HL-60 (cell line): Measurements from ENCODE around the gene POLA2.

Experiments used
- DNase-seq, 2 experiments: peaks; one replicate each; pipeline ENCODE4 v3.0.0-alpha.2; 2010 to 2020; ENCODE audit warnings: low read depth in 1 of 2, low spot score in 1 of 2
- H3K27ac ChIP-seq: fragments of 250-450 bp; sonication (Bioruptor Pico); replicated peaks from 2 replicates; pipeline ENCODE4 v1.5.1; 2020; ENCODE audit warnings: mild to moderate bottlenecking, moderate library complexity
- H3K27me3 ChIP-seq: fragments of 250-450 bp; sonication (Bioruptor Pico); 2 replicates; pipeline ENCODE4 v1.5.1; 2021; ENCODE audit warnings: mild to moderate bottlenecking, moderate library complexity; ENCODE audit not compliant: insufficient read depth, poor library complexity, severe bottlenecking
- H3K4me3 ChIP-seq: replicated peaks from 2 replicates; pipeline ENCODE4 v1.5.1; 2011; ENCODE audit warnings: mild to moderate bottlenecking, control low read depth, low read length; ENCODE audit not compliant: insufficient read depth
- GABPA ChIP-seq: IDR thresholded peaks from 2 replicates; pipeline ENCODE4 v1.6.1; 2012; ENCODE audit warnings: low read depth
- POLR2AphosphoS5 ChIP-seq: IDR thresholded peaks from 2 replicates; pipeline ENCODE4 v1.6.1; 2012; ENCODE audit warnings: low read depth
- SPI1 ChIP-seq: IDR thresholded peaks from 2 replicates; pipeline ENCODE4 v1.6.1; 2012; ENCODE audit warnings: low read depth, mild to moderate bottlenecking, borderline replicate concordance
- long read RNA-seq: library from polyadenylated mRNA; unstranded; transcript quantifications from one replicate; pipeline ENCODE4 v2.0.0, GENCODE V29; 2020
- TF ChIP-seq, protein P1 (sequence below): IDR thresholded peaks from 2 replicates; pipeline ENCODE4 v1.6.1; 2012; ENCODE audit warnings: low read depth; ENCODE audit not compliant: insufficient replicate concordance
- TF ChIP-seq, protein P2 (sequence below): IDR thresholded peaks from one replicate; pipeline ENCODE4 v1.5.1; 2011; ENCODE audit warnings: low read length, control low read depth, inconsistent platforms; ENCODE audit not compliant: insufficient read depth

Gene POLA2, protein sequence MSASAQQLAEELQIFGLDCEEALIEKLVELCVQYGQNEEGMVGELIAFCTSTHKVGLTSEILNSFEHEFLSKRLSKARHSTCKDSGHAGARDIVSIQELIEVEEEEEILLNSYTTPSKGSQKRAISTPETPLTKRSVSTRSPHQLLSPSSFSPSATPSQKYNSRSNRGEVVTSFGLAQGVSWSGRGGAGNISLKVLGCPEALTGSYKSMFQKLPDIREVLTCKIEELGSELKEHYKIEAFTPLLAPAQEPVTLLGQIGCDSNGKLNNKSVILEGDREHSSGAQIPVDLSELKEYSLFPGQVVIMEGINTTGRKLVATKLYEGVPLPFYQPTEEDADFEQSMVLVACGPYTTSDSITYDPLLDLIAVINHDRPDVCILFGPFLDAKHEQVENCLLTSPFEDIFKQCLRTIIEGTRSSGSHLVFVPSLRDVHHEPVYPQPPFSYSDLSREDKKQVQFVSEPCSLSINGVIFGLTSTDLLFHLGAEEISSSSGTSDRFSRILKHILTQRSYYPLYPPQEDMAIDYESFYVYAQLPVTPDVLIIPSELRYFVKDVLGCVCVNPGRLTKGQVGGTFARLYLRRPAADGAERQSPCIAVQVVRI
- long read RNA-seq, transcript POLA2-201 (18 exons, 3,744 nt): major isoform, 350 of 397 reads
- long read RNA-seq, partial matches to known transcripts: 13 of 397 reads
- long read RNA-seq, other reads (novel, unspliced or antisense): 33 of 397 reads

DNA sequence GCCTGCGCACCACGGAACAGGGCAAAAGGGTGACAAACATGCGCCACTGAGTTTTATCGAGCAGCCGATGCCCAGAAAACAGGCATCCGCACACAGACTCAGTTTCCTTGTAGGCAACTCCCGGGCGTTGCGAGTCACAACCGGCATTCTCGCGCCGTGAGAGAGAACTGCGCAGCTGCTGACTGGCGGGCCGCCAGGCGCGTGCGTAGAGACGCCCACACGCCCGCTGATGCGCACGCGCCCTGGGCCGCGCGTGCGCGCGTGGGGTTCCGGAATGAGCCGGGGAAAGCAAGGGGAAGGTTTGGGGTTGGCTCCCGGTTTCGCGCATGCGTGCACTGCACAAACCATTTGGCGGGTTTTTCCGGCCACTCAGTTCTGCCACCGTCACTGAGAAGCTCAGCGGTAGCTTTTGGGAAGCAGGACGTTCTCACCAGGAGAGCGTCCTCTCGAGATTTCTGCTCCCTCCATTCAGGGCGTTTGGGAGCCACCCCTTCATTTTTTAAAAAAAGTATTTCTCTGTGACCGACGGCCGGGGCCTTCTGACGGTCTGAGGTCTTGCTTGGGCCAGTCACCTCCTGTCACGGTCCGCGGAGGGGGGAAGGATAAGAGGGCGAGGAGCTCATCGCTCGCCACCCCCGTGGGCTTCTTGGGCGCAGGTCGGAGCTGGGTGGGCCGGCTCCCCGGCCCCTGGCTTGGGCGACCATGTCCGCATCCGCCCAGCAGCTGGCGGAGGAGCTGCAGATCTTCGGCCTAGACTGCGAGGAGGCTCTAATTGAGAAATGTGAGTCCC is at the start of gene POLA2:
Gene POLA2 (plus strand): TSS at position 372 of the 790 bp plus-strand sequence. CDS start 331 bp downstream, at position 703.
- DNase-seq: peak; percentile 91 to 97
- no peaks in the 10 kb centered on the region for H3K27me3 ChIP-seq
- H3K4me3 ChIP-seq: peak within 1 kb of the TSS; percentile 82
- peak within 1 kb of the TSS; percentile 98 for H3K27ac ChIP-seq
- TF ChIP-seq POLR2AphosphoS5 (peak; percentile 91), SPI1 (no peak)

DNA sequence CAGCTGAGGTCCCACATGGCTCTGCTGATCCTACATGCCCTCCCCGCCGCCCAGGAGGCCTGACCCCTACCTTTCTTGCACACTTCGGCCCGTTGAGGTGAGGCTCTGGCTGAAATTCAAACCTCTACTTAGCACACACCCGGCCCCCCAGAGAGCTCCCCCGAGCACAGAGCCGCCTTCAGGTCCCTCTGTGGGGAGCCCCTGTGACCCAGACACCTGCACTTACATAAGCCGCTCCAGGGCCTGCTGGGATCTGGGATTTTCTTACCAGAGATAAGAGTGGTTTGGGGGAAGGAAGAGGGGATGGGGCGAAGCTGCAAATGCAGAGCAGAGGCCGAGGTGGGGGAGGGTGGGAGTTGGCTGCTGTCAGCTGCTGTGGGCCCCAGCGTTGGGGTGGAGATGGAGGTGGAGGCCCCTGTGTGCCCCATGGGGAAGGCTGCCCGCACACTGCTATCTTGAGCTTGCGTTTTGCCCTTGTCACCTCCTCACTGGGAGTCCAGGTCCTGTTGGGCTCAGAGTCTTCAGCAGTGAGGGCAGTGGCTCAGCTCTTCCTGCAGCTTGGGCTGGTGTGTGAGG is 49.4 kb upstream of the POLA2 start:
- H3K27me3 ChIP-seq: no peaks in the 10 kb centered on the region
- DNase-seq: peak in 1 of 2 experiments; percentile 29
- H3K27ac ChIP-seq: peak overlapping the region; percentile 90
- H3K4me3 ChIP-seq: no peak overlapping the region
- TF ChIP-seq, protein P1, sequence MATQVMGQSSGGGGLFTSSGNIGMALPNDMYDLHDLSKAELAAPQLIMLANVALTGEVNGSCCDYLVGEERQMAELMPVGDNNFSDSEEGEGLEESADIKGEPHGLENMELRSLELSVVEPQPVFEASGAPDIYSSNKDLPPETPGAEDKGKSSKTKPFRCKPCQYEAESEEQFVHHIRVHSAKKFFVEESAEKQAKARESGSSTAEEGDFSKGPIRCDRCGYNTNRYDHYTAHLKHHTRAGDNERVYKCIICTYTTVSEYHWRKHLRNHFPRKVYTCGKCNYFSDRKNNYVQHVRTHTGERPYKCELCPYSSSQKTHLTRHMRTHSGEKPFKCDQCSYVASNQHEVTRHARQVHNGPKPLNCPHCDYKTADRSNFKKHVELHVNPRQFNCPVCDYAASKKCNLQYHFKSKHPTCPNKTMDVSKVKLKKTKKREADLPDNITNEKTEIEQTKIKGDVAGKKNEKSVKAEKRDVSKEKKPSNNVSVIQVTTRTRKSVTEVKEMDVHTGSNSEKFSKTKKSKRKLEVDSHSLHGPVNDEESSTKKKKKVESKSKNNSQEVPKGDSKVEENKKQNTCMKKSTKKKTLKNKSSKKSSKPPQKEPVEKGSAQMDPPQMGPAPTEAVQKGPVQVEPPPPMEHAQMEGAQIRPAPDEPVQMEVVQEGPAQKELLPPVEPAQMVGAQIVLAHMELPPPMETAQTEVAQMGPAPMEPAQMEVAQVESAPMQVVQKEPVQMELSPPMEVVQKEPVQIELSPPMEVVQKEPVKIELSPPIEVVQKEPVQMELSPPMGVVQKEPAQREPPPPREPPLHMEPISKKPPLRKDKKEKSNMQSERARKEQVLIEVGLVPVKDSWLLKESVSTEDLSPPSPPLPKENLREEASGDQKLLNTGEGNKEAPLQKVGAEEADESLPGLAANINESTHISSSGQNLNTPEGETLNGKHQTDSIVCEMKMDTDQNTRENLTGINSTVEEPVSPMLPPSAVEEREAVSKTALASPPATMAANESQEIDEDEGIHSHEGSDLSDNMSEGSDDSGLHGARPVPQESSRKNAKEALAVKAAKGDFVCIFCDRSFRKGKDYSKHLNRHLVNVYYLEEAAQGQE: no peak
- TF ChIP-seq GABPA (no peak), SPI1 (no peak), POLR2AphosphoS5 (0 out of 2 replicates have a peak, but pooled peaks have one; percentile 29)
- TF ChIP-seq, protein P2, sequence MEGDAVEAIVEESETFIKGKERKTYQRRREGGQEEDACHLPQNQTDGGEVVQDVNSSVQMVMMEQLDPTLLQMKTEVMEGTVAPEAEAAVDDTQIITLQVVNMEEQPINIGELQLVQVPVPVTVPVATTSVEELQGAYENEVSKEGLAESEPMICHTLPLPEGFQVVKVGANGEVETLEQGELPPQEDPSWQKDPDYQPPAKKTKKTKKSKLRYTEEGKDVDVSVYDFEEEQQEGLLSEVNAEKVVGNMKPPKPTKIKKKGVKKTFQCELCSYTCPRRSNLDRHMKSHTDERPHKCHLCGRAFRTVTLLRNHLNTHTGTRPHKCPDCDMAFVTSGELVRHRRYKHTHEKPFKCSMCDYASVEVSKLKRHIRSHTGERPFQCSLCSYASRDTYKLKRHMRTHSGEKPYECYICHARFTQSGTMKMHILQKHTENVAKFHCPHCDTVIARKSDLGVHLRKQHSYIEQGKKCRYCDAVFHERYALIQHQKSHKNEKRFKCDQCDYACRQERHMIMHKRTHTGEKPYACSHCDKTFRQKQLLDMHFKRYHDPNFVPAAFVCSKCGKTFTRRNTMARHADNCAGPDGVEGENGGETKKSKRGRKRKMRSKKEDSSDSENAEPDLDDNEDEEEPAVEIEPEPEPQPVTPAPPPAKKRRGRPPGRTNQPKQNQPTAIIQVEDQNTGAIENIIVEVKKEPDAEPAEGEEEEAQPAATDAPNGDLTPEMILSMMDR: no peak

DNA sequence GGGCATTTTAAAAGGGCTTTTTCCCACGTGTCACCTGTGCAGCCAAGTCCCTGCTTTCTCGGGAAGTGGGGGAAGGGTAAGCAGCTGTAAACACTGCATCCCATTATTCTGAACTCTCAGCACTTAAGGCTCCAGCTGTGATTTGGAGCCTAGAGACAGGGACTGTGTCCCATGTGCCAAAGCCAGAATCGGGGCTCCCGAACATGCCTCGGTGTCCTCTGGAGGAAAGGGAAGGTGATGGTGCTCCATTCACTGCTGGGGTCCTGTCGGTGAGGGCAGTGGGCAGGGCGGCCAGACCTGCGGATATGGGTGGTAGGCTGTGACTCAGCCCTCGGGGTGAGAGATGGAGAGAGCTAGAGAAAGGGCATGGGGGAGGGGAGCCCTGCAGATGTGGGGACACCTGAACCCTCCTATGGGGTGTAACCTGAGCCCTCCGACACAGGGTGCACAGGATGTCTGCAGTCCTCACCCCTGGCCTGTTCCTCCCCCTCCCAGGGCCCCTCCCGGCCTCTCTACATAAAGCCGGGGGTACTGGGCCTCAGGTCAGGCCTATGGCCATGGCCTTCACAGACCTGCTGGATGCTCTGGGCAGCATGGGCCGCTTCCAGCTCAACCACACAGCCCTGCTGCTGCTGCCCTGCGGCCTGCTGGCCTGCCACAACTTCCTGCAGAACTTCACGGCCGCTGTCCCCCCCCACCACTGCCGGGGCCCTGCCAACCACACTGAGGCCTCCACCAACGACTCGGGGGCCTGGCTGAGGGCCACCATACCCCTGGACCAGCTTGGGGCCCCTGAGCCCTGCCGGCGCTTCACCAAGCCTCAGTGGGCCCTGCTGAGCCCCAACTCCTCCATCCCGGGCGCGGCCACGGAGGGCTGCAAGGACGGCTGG is 48.2 kb upstream of the POLA2 start:
- TF ChIP-seq, protein P2: no peak
- TF ChIP-seq POLR2AphosphoS5: peak; percentile 59
- H3K27me3 ChIP-seq: no peaks in the 10 kb centered on the region
- H3K27ac ChIP-seq: peak overlapping the region; percentile 90
- no peak overlapping the region for H3K4me3 ChIP-seq
- DNase-seq: peak in 1 of 2 experiments; percentile 85

DNA sequence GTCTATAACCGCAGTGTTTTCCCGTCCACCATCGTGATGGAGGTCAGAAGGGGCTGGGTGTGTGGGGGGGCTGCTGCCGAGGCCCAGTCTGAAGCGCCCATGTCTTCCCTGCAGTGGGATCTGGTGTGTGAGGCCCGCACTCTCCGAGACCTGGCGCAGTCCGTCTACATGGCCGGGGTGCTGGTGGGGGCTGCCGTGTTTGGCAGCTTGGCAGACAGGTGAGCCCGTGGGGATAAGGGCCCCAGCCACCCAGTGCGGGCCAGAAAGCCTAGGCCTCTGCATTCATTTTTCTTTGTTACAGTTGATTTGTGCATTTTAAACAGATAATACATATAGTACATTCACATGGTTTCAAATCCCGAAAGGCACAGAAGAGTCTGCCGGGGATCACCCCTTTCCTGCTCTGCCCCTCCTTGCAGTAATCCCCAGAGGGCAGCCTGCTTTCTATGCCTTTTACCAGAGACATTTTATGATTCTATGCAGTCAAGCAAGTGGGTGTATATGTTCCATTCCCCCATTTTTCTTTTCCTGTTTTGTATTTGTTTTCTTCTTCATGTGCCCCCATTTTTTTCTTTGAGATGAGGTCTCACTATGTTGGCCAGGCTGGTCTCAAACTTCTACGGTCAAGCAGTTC is 47.4 kb upstream of the POLA2 start:
- peak in 1 of 2 experiments; percentile 14 for DNase-seq
- Histone ChIP-seq H3K4me3 (no peak overlapping the region), H3K27me3 (no peaks in the 10 kb centered on the region), H3K27ac (peak overlapping the region; percentile 90)
- TF ChIP-seq GABPA (no peak), SPI1 (no peak), POLR2AphosphoS5 (no peak)
- TF ChIP-seq, protein P1: no peak
- TF ChIP-seq, protein P2: no peak
